HUES6 (cell line): ENCODE measurements around the gene ZSCAN9.
A peak's percentile ranks its signal among the peaks of the same experiment; 100 is the strongest.

Experiments used
- H3K27ac ChIP-seq: 2 replicates; pipeline ENCODE4 v1.7.0; 2013; ENCODE audit warnings: low read depth, mild to moderate bottlenecking, low read length, inconsistent platforms
- H3K27me3 ChIP-seq: 2 replicates; pipeline ENCODE4 v1.6.1; 2013; ENCODE audit warnings: low read length; ENCODE audit not compliant: control insufficient read depth, insufficient read depth
- H3K36me3 ChIP-seq: 2 replicates; pipeline ENCODE4 v1.6.1; 2013; ENCODE audit warnings: low read length; ENCODE audit not compliant: control insufficient read depth, insufficient read depth
- H3K4me1 ChIP-seq: 2 replicates; pipeline ENCODE4 v1.6.1; 2013; ENCODE audit warnings: low read length; ENCODE audit not compliant: control insufficient read depth, insufficient read depth
- H3K4me3 ChIP-seq: 2 replicates; pipeline ENCODE4 v1.5.1; 2013; ENCODE audit warnings: low read depth, low read length
- H3K9ac ChIP-seq: one replicate; pipeline ENCODE4 v1.6.1; 2013; ENCODE audit warnings: mild to moderate bottlenecking, low read length
- H3K9me3 ChIP-seq: 2 replicates; pipeline ENCODE4 v1.6.1; 2013; ENCODE audit warnings: low read depth, low read length; ENCODE audit not compliant: control insufficient read depth, insufficient read depth

The ZSCAN9 gene

GRCh38 chr6:28225056-28225834, at the start of gene ZSCAN9:
ZSCAN9 (plus strand) TSS chr6:28225275; CDS start chr6:28227085, 1,810 bp downstream.
- Histone ChIP-seq H3K27ac (no peak within 1 kb of the TSS; the same call in 1 of the 2 replicates), H3K4me3 (peak within 1 kb of the TSS; percentile 93), H3K36me3 (peaks cover 31% of the 10 kb centered on the region), H3K9me3 (no peaks in the 10 kb centered on the region), H3K9ac (peak within 1 kb of the TSS; percentile 81), H3K27me3 (peaks cover 43% of the 10 kb centered on the region), H3K4me1 (no peaks in the 10 kb centered on the region)

GRCh38 chr6:28176373-28176772, 48.7 kb upstream of the ZSCAN9 start:
- H3K4me3 ChIP-seq = no peak overlapping the region
- H3K9me3 ChIP-seq = 0 out of 2 replicates have a peak, but pooled peaks cover 3% of the 10 kb centered on the region
- H3K9ac ChIP-seq = no peak overlapping the region
- peaks cover 15% of the 10 kb centered on the region for H3K27me3 ChIP-seq
- H3K27ac ChIP-seq = no peak overlapping the region
- H3K36me3 ChIP-seq = no peaks in the 10 kb centered on the region
- H3K4me1 ChIP-seq = no peaks in the 10 kb centered on the region

- H3K9me3 ChIP-seq = peaks cover 8% of the 10 kb centered on the region
- no peak overlapping the region for H3K9ac ChIP-seq
- H3K4me1 ChIP-seq = no peaks in the 10 kb centered on the region
- no peak overlapping the region for H3K27ac ChIP-seq
- no peak overlapping the region for H3K4me3 ChIP-seq
- no peaks in the 10 kb centered on the region for H3K27me3 ChIP-seq
- H3K36me3 ChIP-seq = no peaks in the 10 kb centered on the region
These were observed 42.8 kb upstream of the ZSCAN9 start for GRCh38 chr6:28182255-28182654.

GRCh38 chr6:28188111-28188979, 36.7 kb upstream of the ZSCAN9 start:
- H3K4me1 ChIP-seq = no peaks in the 10 kb centered on the region
- H3K27me3 ChIP-seq = no peaks in the 10 kb centered on the region
- H3K4me3 ChIP-seq = no peak overlapping the region
- H3K9me3 ChIP-seq = peaks cover 48% of the 10 kb centered on the region
- no peaks in the 10 kb centered on the region for H3K36me3 ChIP-seq
- H3K27ac ChIP-seq = no peak overlapping the region
- no peak overlapping the region for H3K9ac ChIP-seq

GRCh38 chr6:28200020-28200419, 25.1 kb upstream of the ZSCAN9 start:
- peaks cover 3% of the 10 kb centered on the region; the same call in 1 of the 2 replicates for H3K9me3 ChIP-seq
- H3K27ac ChIP-seq = no peak overlapping the region
- no peaks in the 10 kb centered on the region for H3K4me1 ChIP-seq
- H3K4me3 ChIP-seq = no peak overlapping the region
- no peaks in the 10 kb centered on the region for H3K36me3 ChIP-seq
- H3K9ac ChIP-seq = no peak overlapping the region
- peaks cover 35% of the 10 kb centered on the region for H3K27me3 ChIP-seq

GRCh38 chr6:28203201-28203600, 21.9 kb upstream of the ZSCAN9 start:
- Histone ChIP-seq H3K27ac (no peak overlapping the region), H3K36me3 (no peaks in the 10 kb centered on the region), H3K4me1 (no peaks in the 10 kb centered on the region), H3K27me3 (peaks cover 67% of the 10 kb centered on the region), H3K9me3 (no peaks in the 10 kb centered on the region), H3K4me3 (no peak overlapping the region), H3K9ac (no peak overlapping the region)

GRCh38 chr6:28205879-28206278, 19.2 kb upstream of the ZSCAN9 start:
- H3K4me1 ChIP-seq = no peaks in the 10 kb centered on the region
- no peaks in the 10 kb centered on the region for H3K9me3 ChIP-seq
- no peak overlapping the region for H3K27ac ChIP-seq
- no peak overlapping the region for H3K9ac ChIP-seq
- H3K4me3 ChIP-seq = no peak overlapping the region
- H3K27me3 ChIP-seq = peaks cover 89% of the 10 kb centered on the region
- H3K36me3 ChIP-seq = no peaks in the 10 kb centered on the region

GRCh38 chr6:28206527-28206926, 18.5 kb upstream of the ZSCAN9 start:
- Histone ChIP-seq H3K9ac (no peak overlapping the region), H3K27me3 (peaks cover 92% of the 10 kb centered on the region), H3K9me3 (no peaks in the 10 kb centered on the region), H3K27ac (no peak overlapping the region), H3K4me3 (no peak overlapping the region), H3K36me3 (no peaks in the 10 kb centered on the region), H3K4me1 (no peaks in the 10 kb centered on the region)

- H3K27me3 ChIP-seq = peaks cover 92% of the 10 kb centered on the region
- no peaks in the 10 kb centered on the region for H3K4me1 ChIP-seq
- H3K4me3 ChIP-seq = peak overlapping the region; percentile 79
- H3K9me3 ChIP-seq = no peaks in the 10 kb centered on the region
- H3K36me3 ChIP-seq = no peaks in the 10 kb centered on the region
- H3K9ac ChIP-seq = peak overlapping the region; percentile 48
- no peak overlapping the region for H3K27ac ChIP-seq
These were observed 18.1 kb upstream of the ZSCAN9 start for GRCh38 chr6:28206928-28207509.

GRCh38 chr6:28207510-28208110, 17.5 kb upstream of the ZSCAN9 start:
- H3K27ac ChIP-seq = no peak overlapping the region
- H3K27me3 ChIP-seq = peaks cover 91% of the 10 kb centered on the region
- no peaks in the 10 kb centered on the region for H3K4me1 ChIP-seq
- peak overlapping the region; percentile 79 for H3K4me3 ChIP-seq
- peak overlapping the region; percentile 48 for H3K9ac ChIP-seq
- H3K36me3 ChIP-seq = no peaks in the 10 kb centered on the region
- no peaks in the 10 kb centered on the region for H3K9me3 ChIP-seq
